NCI-H748 treated with DMSO at 0.1 percent for 48 hours (cell line): ENCODE measurements around the gene TCEA2.
"Not testable (repeated sequence)": the region's sequence is repeated elsewhere in the genome, so short reads cannot be mapped to it uniquely, and the experiment has no call there.

Experiments used
- DNase-seq: peaks from one replicate; lab custom pipeline; 2025; lab: John Stamatoyannopoulos, UW

TCEA2 gene

GRCh38 chr20:64077876-64078551 lies 15.0 kb downstream of the TCEA2 start:
- no peak for DNase-seq

GRCh38 chr20:64078934-64079272 lies 15.9 kb downstream of the TCEA2 start:
- no peak for DNase-seq

GRCh38 chr20:64079273-64080012 lies 16.4 kb downstream of the TCEA2 start, which contains the start of gene RGS19:
Gene RGS19 (minus strand): TSS chr20:64079518. CDS start chr20:64076886, 2,632 bp downstream.
- DNase-seq, result peak; percentile 10

- no peak for DNase-seq
Observed at GRCh38 chr20:64080013-64080812, 17.2 kb downstream of the TCEA2 start, which contains the start of gene OPRL1. Gene OPRL1 (plus strand): TSS chr20:64080082. CDS start chr20:64092721, 12,639 bp downstream.

- no peak for DNase-seq
Observed at GRCh38 chr20:64080813-64081623, 18.0 kb downstream of the TCEA2 start.

- no peak for DNase-seq
Observed at GRCh38 chr20:64081624-64081964, 18.6 kb downstream of the TCEA2 start.

- DNase-seq, result no peak
Observed at GRCh38 chr20:64082126-64082731, 19.2 kb downstream of the TCEA2 start.

GRCh38 chr20:64082820-64083377 lies 19.9 kb downstream of the TCEA2 start:
- no peak for DNase-seq

GRCh38 chr20:64083378-64083803 lies 20.4 kb downstream of the TCEA2 start:
- DNase-seq, result peak; percentile 37

GRCh38 chr20:64083804-64084684 lies 21.0 kb downstream of the TCEA2 start, which contains the start of gene LKAAEAR1:
Gene LKAAEAR1 (minus strand): TSS chr20:64084398. CDS start chr20:64084219, 179 bp downstream.
- DNase-seq, result no peak

GRCh38 chr20:64084685-64085152 lies 21.7 kb downstream of the TCEA2 start:
- DNase-seq, result no peak

- no peak for DNase-seq
Observed at GRCh38 chr20:64086801-64087200, 23.8 kb downstream of the TCEA2 start.

GRCh38 chr20:64087226-64087825 lies 24.3 kb downstream of the TCEA2 start:
- not testable (repeated sequence) for DNase-seq

GRCh38 chr20:64088586-64088985 lies 25.6 kb downstream of the TCEA2 start:
- not testable (repeated sequence) for DNase-seq

GRCh38 chr20:64090165-64090564 lies 27.2 kb downstream of the TCEA2 start:
- no peak for DNase-seq

GRCh38 chr20:64091340-64091739 lies 28.3 kb downstream of the TCEA2 start:
- no peak for DNase-seq

- no peak for DNase-seq
Observed at GRCh38 chr20:64091770-64092169, 28.8 kb downstream of the TCEA2 start.

GRCh38 chr20:64092258-64093012 lies 29.4 kb downstream of the TCEA2 start:
- DNase-seq, result no peak
